Measurements from ENCODE around the gene RAB29.
"Not testable (repeated sequence)": the region's sequence is repeated elsewhere in the genome, so short reads cannot be mapped to it uniquely, and the experiment has no call there.

RAB29 gene

GRCh38 chr1:205725514-205725913 lies 49.8 kb downstream of the RAB29 start:
- no peaks in the 10 kb centered on the region for H3K9me3 ChIP-seq (ENCODE audit: control insufficient read depth, insufficient read depth, low read depth, low read length)
- H3K36me3 ChIP-seq (ENCODE audit: control insufficient read depth in 2 of 2, insufficient read depth in 1 of 2, low read length in 2 of 2): peaks cover 78 to 80% of the 10 kb centered on the region in 2 experiments
- H3K4me1 ChIP-seq (ENCODE audit: control insufficient read depth, insufficient read depth, low read length): no peaks in the 10 kb centered on the region
- ChIA-PET CTCF (interaction anchor here (0.7 to 9.2 kb wide), 5 partner anchors 13 to 252 kb away, joined by 3 to 94 read pairs (median 6); no protein-coding TSS in a partner anchor), POLR2A (no interaction called here)
- no peak for TF ChIP-seq ZNF433 (tag by site-specific recombination; IDR thresholded peaks at IDR 0.05; ENCODE audit: low read depth)
- TF ChIP-seq PRDM6 (tag by site-specific recombination; IDR thresholded peaks at IDR 0.05): peak; percentile 73
- H3K27ac ChIP-seq (ENCODE audit: extremely low read depth, low read depth, low read length): no peak overlapping the region
- H3K4me3 ChIP-seq (ENCODE audit: low read depth, low read length): no peak overlapping the region

- TF ChIP-seq ZNF580 (tag by site-specific recombination; IDR thresholded peaks at IDR 0.05): 0 out of 2 replicates have a peak, but pooled peaks have one; percentile 32
- peak; percentile 99 for TF ChIP-seq ZNF146 (tag by site-specific recombination; IDR thresholded peaks at IDR 0.05)
- 0 out of 2 replicates have a peak, but pooled peaks have one; percentile 64 for TF ChIP-seq ZNF202 (tag by site-specific recombination; IDR thresholded peaks at IDR 0.05; ENCODE audit: borderline replicate concordance)
- 0 out of 2 replicates have a peak, but pooled peaks have one; percentile 15 for TF ChIP-seq ZNF121 (tag by site-specific recombination; IDR thresholded peaks at IDR 0.05)
- TF ChIP-seq PATZ1 (tag by site-specific recombination; IDR thresholded peaks at IDR 0.05): 0 out of 2 replicates have a peak, but pooled peaks have one; percentile 15
- H3K4me1 ChIP-seq (ENCODE audit: control insufficient read depth, insufficient read depth, low read length); H3K9me3 ChIP-seq (ENCODE audit: control insufficient read depth, insufficient read depth, low read depth, low read length); H3K4me3 ChIP-seq (ENCODE audit: low read depth, low read length); POLR2A ChIA-PET; H3K27ac ChIP-seq (ENCODE audit: extremely low read depth, low read depth, low read length): not testable (repeated sequence)
- peaks cover 79 to 94% of the 10 kb centered on the region in 2 experiments for H3K36me3 ChIP-seq (ENCODE audit: control insufficient read depth in 2 of 2, insufficient read depth in 1 of 2, low read length in 2 of 2)
- CTCF ChIA-PET: interaction anchor here (0.7 to 9.2 kb wide), 4 partner anchors 9 to 316 kb away, joined by 4 to 94 read pairs (median 8); no protein-coding TSS in a partner anchor
Observed at GRCh38 chr1:205720740-205721139, 54.5 kb downstream of the RAB29 start.

- H3K36me3 ChIP-seq (ENCODE audit: control insufficient read depth in 2 of 2, insufficient read depth in 1 of 2, low read length in 2 of 2): peaks cover 80 to 91% of the 10 kb centered on the region in 2 experiments
- no peak overlapping the region for H3K27ac ChIP-seq (ENCODE audit: extremely low read depth, low read depth, low read length)
- H3K9me3 ChIP-seq (ENCODE audit: control insufficient read depth, insufficient read depth, low read depth, low read length): no peaks in the 10 kb centered on the region
- H3K4me1 ChIP-seq (ENCODE audit: control insufficient read depth, insufficient read depth, low read length): peaks cover 5% of the 10 kb centered on the region
- TF ChIP-seq ZNF350 (tag by site-specific recombination; IDR thresholded peaks at IDR 0.05): no peak
- no peak for TF ChIP-seq BCL11A (tag by site-specific recombination; IDR thresholded peaks at IDR 0.05; ENCODE audit: low read depth)
- TF ChIP-seq ZBTB6 (tag by site-specific recombination; IDR thresholded peaks at IDR 0.05): no peak
- no peak for TF ChIP-seq SCRT1 (tag by site-specific recombination; IDR thresholded peaks at IDR 0.05; ENCODE audit: borderline replicate concordance)
- no peak for TF ChIP-seq ZNF274 (IDR thresholded peaks at IDR 0.05; ENCODE audit: low read length)
- no peak for TF ChIP-seq ZNF274 (tag by site-specific recombination; IDR thresholded peaks at IDR 0.05; ENCODE audit: borderline replicate concordance)
- TF ChIP-seq ZEB2 (tag by site-specific recombination; IDR thresholded peaks at IDR 0.05): no peak
- no peak for TF ChIP-seq ZFP3 (tag by site-specific recombination; IDR thresholded peaks at IDR 0.05; ENCODE audit: low read depth)
- no peak for TF ChIP-seq TCF7L2 (IDR thresholded peaks at IDR 0.05; ENCODE audit: borderline replicate concordance, low read depth, low read length)
- no peak for TF ChIP-seq SP7 (tag by site-specific recombination; IDR thresholded peaks at IDR 0.05)
- TF ChIP-seq ZFHX2 (tag by site-specific recombination; conservative IDR thresholded peaks at IDR 0.05): no peak
- no peak for TF ChIP-seq REPIN1 (tag by site-specific recombination; IDR thresholded peaks at IDR 0.05; ENCODE audit: low read depth)
- no peak for TF ChIP-seq HIC1 (tag by site-specific recombination; IDR thresholded peaks at IDR 0.05)
- no peak for TF ChIP-seq ZNF530 (tag by site-specific recombination; IDR thresholded peaks at IDR 0.05; ENCODE audit: low read depth)
- TF ChIP-seq ZNF558 (tag by site-specific recombination; IDR thresholded peaks at IDR 0.05): no peak
- TF ChIP-seq PRDM6 (tag by site-specific recombination; IDR thresholded peaks at IDR 0.05): no peak
- ChIA-PET CTCF (interaction anchor here (9.2 kb wide), 1 partner anchor 8 kb away, joined by 94 read pairs; no protein-coding TSS in a partner anchor), POLR2A (no interaction called here)
- H3K4me3 ChIP-seq (ENCODE audit: low read depth, low read length): no peak overlapping the region
Observed at GRCh38 chr1:205719762-205720161, 55.5 kb downstream of the RAB29 start.

Data from HEK293 (cell line).